ENCODE results near the gene MEIOC.
"Not testable (repeated sequence)": the region's sequence is repeated elsewhere in the genome, so short reads cannot be mapped to it uniquely, and the experiment has no call there.

The MEIOC gene

GRCh38 chr17:44655983-44656710 lies at the start of gene MEIOC:
Gene MEIOC, plus strand, starts transcription at chr17:44656468. Its CDS starts 146 bp downstream, at chr17:44656614.
- in situ Hi-C loops (cut with HindIII; ENCODE audit: low pct_ligation_motif_present, low pct_unique_long_range_greater_than_20kb, low sequenced_read_pairs): no loop called here
- DNase-seq: no peak

- in situ Hi-C loops (cut with HindIII; ENCODE audit: low pct_ligation_motif_present, low pct_unique_long_range_greater_than_20kb, low sequenced_read_pairs): no loop called here
- DNase-seq: no peak
Observed at GRCh38 chr17:44606658-44607057, 49.6 kb upstream of the MEIOC start.

- in situ Hi-C loops (cut with HindIII; ENCODE audit: low pct_ligation_motif_present, low pct_unique_long_range_greater_than_20kb, low sequenced_read_pairs): no loop called here
- DNase-seq: no peak
Observed at GRCh38 chr17:44607836-44608690, 48.2 kb upstream of the MEIOC start.

GRCh38 chr17:44608727-44609435 lies 47.4 kb upstream of the MEIOC start:
- DNase-seq: no peak
- in situ Hi-C loops (cut with HindIII; ENCODE audit: low pct_ligation_motif_present, low pct_unique_long_range_greater_than_20kb, low sequenced_read_pairs): no loop called here

- DNase-seq: no peak
- in situ Hi-C loops (cut with HindIII; ENCODE audit: low pct_ligation_motif_present, low pct_unique_long_range_greater_than_20kb, low sequenced_read_pairs): no loop called here
Observed at GRCh38 chr17:44610331-44610730, 45.9 kb upstream of the MEIOC start.

GRCh38 chr17:44610871-44611270 lies 45.4 kb upstream of the MEIOC start:
- DNase-seq: no peak
- in situ Hi-C loops (cut with HindIII; ENCODE audit: low pct_ligation_motif_present, low pct_unique_long_range_greater_than_20kb, low sequenced_read_pairs): no loop called here

GRCh38 chr17:44614862-44615261 lies 41.4 kb upstream of the MEIOC start:
- DNase-seq: no peak
- in situ Hi-C loops (cut with HindIII; ENCODE audit: low pct_ligation_motif_present, low pct_unique_long_range_greater_than_20kb, low sequenced_read_pairs): no loop called here

GRCh38 chr17:44618652-44619051 lies 37.6 kb upstream of the MEIOC start:
- DNase-seq; in situ Hi-C loops (cut with HindIII; ENCODE audit: low pct_ligation_motif_present, low pct_unique_long_range_greater_than_20kb, low sequenced_read_pairs): not testable (repeated sequence)

GRCh38 chr17:44623070-44623725 lies 33.1 kb upstream of the MEIOC start:
- in situ Hi-C loops (cut with HindIII; ENCODE audit: low pct_ligation_motif_present, low pct_unique_long_range_greater_than_20kb, low sequenced_read_pairs): no loop called here
- peak; percentile 59 for DNase-seq

GRCh38 chr17:44627513-44628242 lies 28.6 kb upstream of the MEIOC start:
- DNase-seq: no peak
- in situ Hi-C loops (cut with HindIII; ENCODE audit: low pct_ligation_motif_present, low pct_unique_long_range_greater_than_20kb, low sequenced_read_pairs): loop anchor here (25.0 kb wide), 1 partner anchor 90 kb away; no protein-coding TSS in a partner anchor

- in situ Hi-C loops (cut with HindIII; ENCODE audit: low pct_ligation_motif_present, low pct_unique_long_range_greater_than_20kb, low sequenced_read_pairs): loop anchor here (25.0 kb wide), 1 partner anchor 91 kb away; no protein-coding TSS in a partner anchor
- no peak for DNase-seq
Observed at GRCh38 chr17:44628243-44629188, 27.8 kb upstream of the MEIOC start.

GRCh38 chr17:44629314-44629713 lies 27.0 kb upstream of the MEIOC start:
- in situ Hi-C loops (cut with HindIII; ENCODE audit: low pct_ligation_motif_present, low pct_unique_long_range_greater_than_20kb, low sequenced_read_pairs): loop anchor here (25.0 kb wide), 1 partner anchor 92 kb away; no protein-coding TSS in a partner anchor
- DNase-seq: no peak

GRCh38 chr17:44630703-44631102 lies 25.6 kb upstream of the MEIOC start:
- in situ Hi-C loops (cut with HindIII; ENCODE audit: low pct_ligation_motif_present, low pct_unique_long_range_greater_than_20kb, low sequenced_read_pairs): loop anchor here (25.0 kb wide), 1 partner anchor 93 kb away; no protein-coding TSS in a partner anchor
- DNase-seq: no peak

- in situ Hi-C loops (cut with HindIII; ENCODE audit: low pct_ligation_motif_present, low pct_unique_long_range_greater_than_20kb, low sequenced_read_pairs): loop anchor here (25.0 kb wide), 1 partner anchor 97 kb away; no protein-coding TSS in a partner anchor
- no peak for DNase-seq
Observed at GRCh38 chr17:44633998-44634397, 22.3 kb upstream of the MEIOC start.

GRCh38 chr17:44634401-44634800 lies 21.9 kb upstream of the MEIOC start:
- in situ Hi-C loops (cut with HindIII; ENCODE audit: low pct_ligation_motif_present, low pct_unique_long_range_greater_than_20kb, low sequenced_read_pairs): loop anchor here (25.0 kb wide), 1 partner anchor 97 kb away; no protein-coding TSS in a partner anchor
- not testable (repeated sequence) for DNase-seq

- in situ Hi-C loops (cut with HindIII; ENCODE audit: low pct_ligation_motif_present, low pct_unique_long_range_greater_than_20kb, low sequenced_read_pairs): loop anchor here (25.0 kb wide), 1 partner anchor 99 kb away; no protein-coding TSS in a partner anchor
- peak; percentile 63 for DNase-seq
Observed at GRCh38 chr17:44636562-44636961, 19.7 kb upstream of the MEIOC start.

All from ACHN (cell line).